Endothelial cell of umbilical vein (primary cell): ENCODE results near the gene MDN1. TPM values are rescaled to one million over a fixed set of nuclear protein-coding genes. Genes with fewer than 3 reads are reported as not detected.

Experiments
- BruUV-seq: library from RNA; stranded (reverse); fragments of 400-500 nt; replicated peaks from 2 replicates; lab custom pipeline; 2021; lab: Mats Ljungman, UMichigan
- CTCF ChIA-PET: fragments of 300-600, 350-600 bp; sonication (Branson Sonifier 250); formaldehyde crosslinking; loops from one replicate; lab custom pipeline; 2021; ENCODE audit warnings: antibody characterized with exemption, inconsistent platforms; lab: Charles Lee
- POLR2A ChIA-PET: fragments of 300-600, 350-600 bp; sonication (Branson Sonifier 250); formaldehyde crosslinking; loops from one replicate; lab custom pipeline; 2021; ENCODE audit warnings: antibody characterized with exemption, inconsistent platforms; lab: Charles Lee
- DNase-seq: peaks from one replicate; pipeline ENCODE4 v3.0.0-alpha.2; 2011; ENCODE audit warnings: low read depth, low spot score
- FAIRE-seq: peaks from 2 replicates; lab custom pipeline; 2011; peaks lifted over from hg19 to GRCh38; lab: Jason Lieb, UNC
- H2AFZ ChIP-seq: 2 replicates; pipeline ENCODE4 v1.6.0; 2012; ENCODE audit warnings: low read depth, low read length, control low read depth, inconsistent platforms
- H3K27ac ChIP-seq: 2 replicates; pipeline ENCODE4 v1.5.1; 2011; ENCODE audit warnings: low read depth, mild to moderate bottlenecking, control low read depth, low read length, moderate library complexity; ENCODE audit not compliant: insufficient read depth
- H3K27me3 ChIP-seq, 2 experiments: 2 replicates each; pipeline versions ENCODE4 v1.6.0 to v1.6.1; 2011; ENCODE audit warnings: low read length in 2 of 2, mixed read lengths in 1 of 2; ENCODE audit not compliant: control insufficient read depth in 2 of 2, insufficient read depth in 2 of 2
- H3K36me3 ChIP-seq, 2 experiments: 2 replicates in 1 of 2; 3 replicates in 1 of 2; pipeline ENCODE4 v1.5.1; 2011; ENCODE audit warnings: low read length in 2 of 2, mild to moderate bottlenecking in 1 of 2, moderate library complexity in 1 of 2; ENCODE audit not compliant: control insufficient read depth in 2 of 2, insufficient read depth in 2 of 2; ENCODE audit errors: extremely low read depth in 1 of 2
- H3K4me1 ChIP-seq: 3 replicates; pipeline ENCODE4 v1.5.1; 2011; ENCODE audit warnings: mild to moderate bottlenecking, low read length; ENCODE audit not compliant: control insufficient read depth, insufficient read depth; ENCODE audit errors: extremely low read depth
- H3K4me2 ChIP-seq: 2 replicates; pipeline ENCODE4 v1.6.1; 2011; ENCODE audit warnings: low read length, control low read depth, mixed read lengths; ENCODE audit not compliant: insufficient read depth
- H3K4me3 ChIP-seq, 3 experiments: fragments of 200-600 bp in 1 of 3; sonication (generic), shearing (Covaris generic) in 1 of 3; replicated peaks in 1 of 3; 2 replicates each; pipeline ENCODE4 v1.5.1; 2011 to 2016; ENCODE audit warnings: control low read depth in 3 of 3, low read length in 3 of 3, mild to moderate bottlenecking in 2 of 3, inconsistent platforms in 1 of 3, low read depth in 1 of 3, moderate library complexity in 1 of 3; ENCODE audit not compliant: insufficient read depth in 1 of 3
- H3K79me2 ChIP-seq: 2 replicates; pipeline ENCODE4 v1.6.0; 2012; ENCODE audit warnings: low read length, inconsistent platforms; ENCODE audit not compliant: control insufficient read depth, insufficient read depth
- H3K9ac ChIP-seq: replicated peaks from 2 replicates; pipeline ENCODE3; 2011; ENCODE audit warnings: low read length, control low read depth; ENCODE audit not compliant: insufficient read depth; ENCODE audit errors: extremely low read depth
- H3K9me1 ChIP-seq: replicated peaks from 3 replicates; pipeline ENCODE4 v1.6.0; 2011; ENCODE audit warnings: mild to moderate bottlenecking, low read length; ENCODE audit not compliant: control insufficient read depth, insufficient read depth; ENCODE audit errors: extremely low read depth
- H3K9me3 ChIP-seq: replicated peaks from 2 replicates; pipeline ENCODE4 v1.5.1; 2012; ENCODE audit warnings: low read length, inconsistent platforms; ENCODE audit not compliant: control insufficient read depth, insufficient read depth
- H4K20me1 ChIP-seq: replicated peaks from 2 replicates; pipeline ENCODE3; 2011; ENCODE audit warnings: mild to moderate bottlenecking, low read length; ENCODE audit not compliant: control insufficient read depth, insufficient read depth; ENCODE audit errors: extremely low read depth
- EZH2 ChIP-seq: IDR thresholded peaks from 2 replicates; pipeline ENCODE4 v1.6.1; 2012; ENCODE audit warnings: borderline replicate concordance, low read depth, mild to moderate bottlenecking, moderate library complexity, low read length, inconsistent platforms; ENCODE audit not compliant: severe bottlenecking
- FOS ChIP-seq: IDR thresholded peaks from 2 replicates; pipeline ENCODE4 v1.6.1; 2011; ENCODE audit warnings: mild to moderate bottlenecking, low read length, moderate library complexity, borderline replicate concordance; ENCODE audit not compliant: insufficient read depth
- GATA2 ChIP-seq: IDR thresholded peaks from 2 replicates; pipeline ENCODE4 v1.7.0; 2011; ENCODE audit warnings: low read depth, mild to moderate bottlenecking, moderate library complexity, mixed read lengths, low read length; ENCODE audit not compliant: insufficient read length, insufficient read depth
- JUN ChIP-seq: IDR thresholded peaks from 2 replicates; pipeline ENCODE4 v1.6.1; 2011; ENCODE audit warnings: borderline replicate concordance, low read depth; ENCODE audit not compliant: insufficient read length, insufficient read depth
- MYC ChIP-seq: IDR thresholded peaks from one replicate; pipeline ENCODE4 v1.6.1; 2011; ENCODE audit warnings: mild to moderate bottlenecking, low read depth, low read length
- POLR2A ChIP-seq: IDR thresholded peaks from 2 replicates; pipeline ENCODE4 v1.6.1; 2012; ENCODE audit warnings: low read depth, mild to moderate bottlenecking, control low read depth, low read length
- POLR2AphosphoS5 ChIP-seq: IDR thresholded peaks from 2 replicates; pipeline ENCODE4 v1.6.1; 2012; ENCODE audit warnings: low read depth, mild to moderate bottlenecking, control low read depth, low read length, moderate library complexity; ENCODE audit not compliant: insufficient read depth
- dilution Hi-C: fragments of 300-500 bp; cut with MboI; formaldehyde crosslinking; loops from one replicate; pipeline ENCODE4 v1.15.0; 2019; ENCODE audit warnings: low sequenced_read_pairs; ENCODE audit not compliant: extremely low pct_ligation_motif_present
- intact Hi-C: fragments of 100-400 bp; cut with micrococcal nuclease; formaldehyde crosslinking; loops from one replicate; pipeline ENCODE4 v1.10.0; 2022
- polyA plus RNA-seq, 4 experiments: library from polyadenylated mRNA; depleted of rRNA in 3 of 4; stranded (reverse) in 3 of 4; unstranded in 1 of 4; fragments of >200 nt; gene quantifications; 2 replicates each; pipeline versions ENCODE4 v1.2.1 to v1.2.3, GENCODE V29; 2011 to 2012; ENCODE audit warnings: missing spikeins in 1 of 4
- total RNA-seq: library from RNA; stranded (reverse); gene quantifications from 2 replicates; pipeline ENCODE4 v1.2.3, GENCODE V29; 2021
- TF ChIP-seq, protein P1 (sequence below), 2 donors: IDR thresholded peaks; 1 replicate in 1 of 2; 2 replicates in 1 of 2; pipeline ENCODE4 v1.5.1; 2011; ENCODE audit warnings: low read length in 2 of 2, mild to moderate bottlenecking in 2 of 2, moderate library complexity in 2 of 2, control low read depth in 1 of 2, inconsistent platforms in 1 of 2, low read depth in 1 of 2; ENCODE audit not compliant: insufficient read depth in 1 of 2; ENCODE audit errors: extremely low read depth in 1 of 2
- TF ChIP-seq, protein P2 (sequence below): IDR thresholded peaks from 2 replicates; pipeline ENCODE4 v1.6.1; 2011; ENCODE audit not compliant: insufficient read depth, insufficient read length

MDN1 gene
- total and polyA plus RNA-seq, 2 donors (not counting 3 experiments of a cell fraction or from before 2014, with no cell fraction given) = 9.2 to 39.6 TPM

DNA sequence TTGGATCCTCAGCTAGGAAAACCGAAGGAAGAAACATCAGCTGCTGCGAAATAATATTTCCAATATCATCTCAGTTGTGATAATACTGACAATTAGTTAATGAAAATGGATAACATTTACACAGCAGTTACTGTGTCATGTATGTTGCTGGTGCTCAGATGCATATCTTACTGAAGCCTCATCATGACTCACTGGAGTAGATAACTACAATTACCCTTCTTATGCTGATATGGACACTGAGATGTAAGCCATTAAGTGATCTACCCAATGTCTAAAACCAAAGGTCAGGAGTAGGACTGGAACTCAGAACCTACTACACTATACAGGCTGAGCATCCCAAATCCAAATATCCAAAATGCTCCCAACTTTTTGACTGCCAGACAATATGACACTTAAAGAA lies 126.4 kb downstream of the MDN1 start:
- Histone ChIP-seq H3K9me1 (no peaks in the 10 kb centered on the region), H3K4me2 (no peak overlapping the region), H3K4me3 (no peak overlapping the region), H4K20me1 (no peaks in the 10 kb centered on the region), H3K27ac (no peak overlapping the region), H3K36me3 (peaks cover 4 to 33% of the 10 kb centered on the region in 2 experiments), H3K79me2 (no peaks in the 10 kb centered on the region), H3K27me3 (no peaks in the 10 kb centered on the region), H3K9ac (no peak overlapping the region), H2AFZ (no peak overlapping the region), H3K4me1 (no peaks in the 10 kb centered on the region), H3K9me3 (no peaks in the 10 kb centered on the region)
- no TSS peak for BruUV-seq
- DNase-seq = no peak
- ChIA-PET POLR2A (no interaction called here), CTCF (no interaction called here)
- no peak for FAIRE-seq
- intact Hi-C loops (no loop called here), dilution Hi-C loops (no loop called here)
- no peak for TF ChIP-seq POLR2A
- TF ChIP-seq MYC = no peak
- TF ChIP-seq, protein P1, sequence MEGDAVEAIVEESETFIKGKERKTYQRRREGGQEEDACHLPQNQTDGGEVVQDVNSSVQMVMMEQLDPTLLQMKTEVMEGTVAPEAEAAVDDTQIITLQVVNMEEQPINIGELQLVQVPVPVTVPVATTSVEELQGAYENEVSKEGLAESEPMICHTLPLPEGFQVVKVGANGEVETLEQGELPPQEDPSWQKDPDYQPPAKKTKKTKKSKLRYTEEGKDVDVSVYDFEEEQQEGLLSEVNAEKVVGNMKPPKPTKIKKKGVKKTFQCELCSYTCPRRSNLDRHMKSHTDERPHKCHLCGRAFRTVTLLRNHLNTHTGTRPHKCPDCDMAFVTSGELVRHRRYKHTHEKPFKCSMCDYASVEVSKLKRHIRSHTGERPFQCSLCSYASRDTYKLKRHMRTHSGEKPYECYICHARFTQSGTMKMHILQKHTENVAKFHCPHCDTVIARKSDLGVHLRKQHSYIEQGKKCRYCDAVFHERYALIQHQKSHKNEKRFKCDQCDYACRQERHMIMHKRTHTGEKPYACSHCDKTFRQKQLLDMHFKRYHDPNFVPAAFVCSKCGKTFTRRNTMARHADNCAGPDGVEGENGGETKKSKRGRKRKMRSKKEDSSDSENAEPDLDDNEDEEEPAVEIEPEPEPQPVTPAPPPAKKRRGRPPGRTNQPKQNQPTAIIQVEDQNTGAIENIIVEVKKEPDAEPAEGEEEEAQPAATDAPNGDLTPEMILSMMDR (IDR thresholded peaks at IDR 0.05; ENCODE audit: extremely low read depth in 1 of 2, insufficient read depth in 1 of 2, low read depth in 1 of 2, low read length in 2 of 2) = no peak
- TF ChIP-seq GATA2 = no peak
- TF ChIP-seq, protein P2, sequence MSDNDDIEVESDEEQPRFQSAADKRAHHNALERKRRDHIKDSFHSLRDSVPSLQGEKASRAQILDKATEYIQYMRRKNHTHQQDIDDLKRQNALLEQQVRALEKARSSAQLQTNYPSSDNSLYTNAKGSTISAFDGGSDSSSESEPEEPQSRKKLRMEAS = no peak
- TF ChIP-seq FOS = no peak

DNA sequence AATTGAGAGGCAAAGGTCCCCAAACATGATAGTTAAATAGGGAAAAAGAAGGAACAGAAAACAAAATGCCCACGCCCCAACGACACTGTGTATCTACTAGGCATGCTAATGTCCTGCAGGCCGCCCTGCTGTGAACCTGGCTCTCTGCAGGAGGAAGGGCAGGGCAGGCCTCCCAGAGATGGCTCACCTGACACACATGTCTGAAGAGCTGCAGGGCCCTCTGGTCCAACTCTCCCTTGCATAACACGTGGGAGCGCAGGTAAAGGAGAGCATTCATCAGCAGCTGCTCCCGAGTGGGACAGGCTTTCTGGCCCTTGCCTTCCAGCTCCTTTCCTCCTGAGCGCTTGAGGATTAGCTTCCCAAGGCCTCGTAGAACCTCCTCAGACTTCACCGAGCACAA lies 127.3 kb downstream of the MDN1 start:
- BruUV-seq = no TSS peak
- Histone ChIP-seq H3K4me2 (no peak overlapping the region), H2AFZ (no peak overlapping the region), H3K9me1 (no peaks in the 10 kb centered on the region), H3K36me3 (peaks cover 8 to 39% of the 10 kb centered on the region in 2 experiments), H3K79me2 (no peaks in the 10 kb centered on the region), H3K27me3 (no peaks in the 10 kb centered on the region), H4K20me1 (no peaks in the 10 kb centered on the region), H3K4me3 (no peak overlapping the region), H3K4me1 (no peaks in the 10 kb centered on the region), H3K9ac (no peak overlapping the region), H3K9me3 (no peaks in the 10 kb centered on the region), H3K27ac (no peak overlapping the region)
- dilution Hi-C loops = no loop called here
- TF ChIP-seq, protein P2 = no peak
- TF ChIP-seq, protein P1 (IDR thresholded peaks at IDR 0.05; ENCODE audit: extremely low read depth in 1 of 2, insufficient read depth in 1 of 2, low read depth in 1 of 2, low read length in 2 of 2) = no peak
- TF ChIP-seq POLR2AphosphoS5 = no peak
- TF ChIP-seq MYC = no peak
- TF ChIP-seq JUN = no peak
- no peak for TF ChIP-seq GATA2
- TF ChIP-seq FOS = no peak
- no peak for TF ChIP-seq POLR2A
- no peak for TF ChIP-seq EZH2
- no peak for DNase-seq
- intact Hi-C loops = no loop called here
- FAIRE-seq = no peak
- ChIA-PET POLR2A (no interaction called here), CTCF (no interaction called here)
